SU-DHL-6 (cell line): ENCODE data around the gene MUC6.

Experiments used
- H2AFZ ChIP-seq: fragments of 200-600 bp; sonication (generic); 2 replicates; pipeline ENCODE4 v1.6.1; 2014; ENCODE audit warnings: low read depth, mild to moderate bottlenecking, moderate library complexity, mixed read lengths, antibody characterized with exemption, low read length; ENCODE audit not compliant: severe bottlenecking
- H3F3A ChIP-seq: fragments of 200-600 bp; shearing (Covaris generic); 2 replicates; pipeline ENCODE4 v1.6.0; 2016; ENCODE audit warnings: antibody characterized with exemption, mild to moderate bottlenecking; ENCODE audit not compliant: insufficient read depth
- H3K27ac ChIP-seq: fragments of 200-600 bp; sonication (generic); 2 replicates; pipeline ENCODE4 v1.5.1; 2016; ENCODE audit warnings: low read depth, mild to moderate bottlenecking, low read length, moderate library complexity, mixed read lengths
- H3K27me3 ChIP-seq: fragments of 200-600 bp; sonication (generic), shearing (Covaris generic); 2 replicates; pipeline ENCODE4 v1.6.0; 2014; ENCODE audit warnings: mild to moderate bottlenecking, low read length
- H3K36me3 ChIP-seq: fragments of 200-600 bp; sonication (generic); 2 replicates; pipeline ENCODE4 v1.6.1; 2014; ENCODE audit warnings: mild to moderate bottlenecking, low read length, mixed read lengths
- H3K4me2 ChIP-seq: fragments of 300-600, 200-600 bp; shearing (Covaris generic), sonication (generic); 2 replicates; pipeline ENCODE4 v1.6.0; 2014; ENCODE audit warnings: low read length, low read depth, mild to moderate bottlenecking; ENCODE audit not compliant: poor library complexity, severe bottlenecking
- H3K4me3 ChIP-seq: fragments of 200-600 bp; sonication (generic); 2 replicates; pipeline ENCODE4 v1.5.1; 2014; ENCODE audit warnings: antibody characterized with exemption, low read length, mild to moderate bottlenecking, mixed read lengths; ENCODE audit not compliant: insufficient read depth, poor library complexity, severe bottlenecking
- H3K79me2 ChIP-seq: fragments of 200-600 bp; sonication (generic); 2 replicates; pipeline ENCODE4 v1.6.1; 2014; ENCODE audit warnings: mild to moderate bottlenecking, low read length, moderate library complexity; ENCODE audit not compliant: insufficient read depth
- H3K9ac ChIP-seq: fragments of 200-600 bp; sonication (generic); 2 replicates; pipeline ENCODE4 v1.7.0; 2014; ENCODE audit warnings: mild to moderate bottlenecking, low read length
- H3K9me2 ChIP-seq: fragments of 200-600 bp; sonication (generic); replicated peaks from 2 replicates; pipeline ENCODE4 v1.6.1; 2014; ENCODE audit warnings: low read length; ENCODE audit not compliant: insufficient read depth
- H3K9me3 ChIP-seq: fragments of 200-600 bp; sonication (generic); 2 replicates; pipeline ENCODE4 v1.6.1; 2014; ENCODE audit warnings: low read length, mixed read lengths; ENCODE audit not compliant: insufficient read depth
- H4K20me1 ChIP-seq: fragments of 200-600 bp; sonication (generic); 2 replicates; pipeline ENCODE4 v1.6.1; 2014; ENCODE audit warnings: low read depth, mild to moderate bottlenecking, antibody characterized with exemption, low read length, moderate library complexity, mixed read lengths
- EZH2phosphoT487 ChIP-seq: fragments of 200-600 bp; sonication (generic), shearing (Covaris generic); conservative IDR thresholded peaks from 2 replicates; pipeline ENCODE4 v1.6.1; 2018; ENCODE audit warnings: mild to moderate bottlenecking, antibody characterized with exemption, low read length, moderate library complexity, mixed read lengths
- TF ChIP-seq, protein P1 (sequence below): fragments of 200-600 bp; sonication (generic); IDR thresholded peaks from one replicate; pipeline ENCODE4 v1.5.1; 2017; ENCODE audit warnings: antibody characterized with exemption, mild to moderate bottlenecking, low read length, moderate library complexity; ENCODE audit not compliant: insufficient read depth, poor library complexity, severe bottlenecking

MUC6 gene

GRCh38 chr11:1010551-1011319 lies 25.8 kb downstream of the MUC6 start:
- Histone ChIP-seq H3K4me3 (no peak overlapping the region), H3K79me2 (no peaks in the 10 kb centered on the region), H3K27me3 (no peaks in the 10 kb centered on the region), H2AFZ (no peak overlapping the region), H3K4me2 (no peak overlapping the region), H3K27ac (no peak overlapping the region), H4K20me1 (no peaks in the 10 kb centered on the region), H3F3A (no peaks in the 10 kb centered on the region), H3K36me3 (no peaks in the 10 kb centered on the region), H3K9me3 (no peaks in the 10 kb centered on the region), H3K9me2 (no peaks in the 10 kb centered on the region), H3K9ac (no peak overlapping the region)
- TF ChIP-seq, protein P1, sequence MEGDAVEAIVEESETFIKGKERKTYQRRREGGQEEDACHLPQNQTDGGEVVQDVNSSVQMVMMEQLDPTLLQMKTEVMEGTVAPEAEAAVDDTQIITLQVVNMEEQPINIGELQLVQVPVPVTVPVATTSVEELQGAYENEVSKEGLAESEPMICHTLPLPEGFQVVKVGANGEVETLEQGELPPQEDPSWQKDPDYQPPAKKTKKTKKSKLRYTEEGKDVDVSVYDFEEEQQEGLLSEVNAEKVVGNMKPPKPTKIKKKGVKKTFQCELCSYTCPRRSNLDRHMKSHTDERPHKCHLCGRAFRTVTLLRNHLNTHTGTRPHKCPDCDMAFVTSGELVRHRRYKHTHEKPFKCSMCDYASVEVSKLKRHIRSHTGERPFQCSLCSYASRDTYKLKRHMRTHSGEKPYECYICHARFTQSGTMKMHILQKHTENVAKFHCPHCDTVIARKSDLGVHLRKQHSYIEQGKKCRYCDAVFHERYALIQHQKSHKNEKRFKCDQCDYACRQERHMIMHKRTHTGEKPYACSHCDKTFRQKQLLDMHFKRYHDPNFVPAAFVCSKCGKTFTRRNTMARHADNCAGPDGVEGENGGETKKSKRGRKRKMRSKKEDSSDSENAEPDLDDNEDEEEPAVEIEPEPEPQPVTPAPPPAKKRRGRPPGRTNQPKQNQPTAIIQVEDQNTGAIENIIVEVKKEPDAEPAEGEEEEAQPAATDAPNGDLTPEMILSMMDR: no peak
- TF ChIP-seq EZH2phosphoT487: no peak

GRCh38 chr11:1009991-1010390 lies 26.5 kb downstream of the MUC6 start:
- Histone ChIP-seq H3K4me3 (no peak overlapping the region), H3K36me3 (no peaks in the 10 kb centered on the region), H3F3A (no peaks in the 10 kb centered on the region), H3K9ac (no peak overlapping the region), H2AFZ (no peak overlapping the region), H4K20me1 (no peaks in the 10 kb centered on the region), H3K27me3 (no peaks in the 10 kb centered on the region), H3K9me2 (no peaks in the 10 kb centered on the region), H3K4me2 (no peak overlapping the region), H3K27ac (no peak overlapping the region), H3K79me2 (no peaks in the 10 kb centered on the region), H3K9me3 (no peaks in the 10 kb centered on the region)
- TF ChIP-seq, protein P1: no peak

GRCh38 chr11:1009371-1009770 lies 27.1 kb downstream of the MUC6 start:
- Histone ChIP-seq H4K20me1 (no peaks in the 10 kb centered on the region), H2AFZ (no peak overlapping the region), H3K9ac (no peak overlapping the region), H3K27ac (no peak overlapping the region), H3K36me3 (no peaks in the 10 kb centered on the region), H3K27me3 (no peaks in the 10 kb centered on the region), H3K79me2 (no peaks in the 10 kb centered on the region), H3K9me3 (no peaks in the 10 kb centered on the region), H3K4me3 (no peak overlapping the region), H3K4me2 (no peak overlapping the region), H3K9me2 (no peaks in the 10 kb centered on the region), H3F3A (no peaks in the 10 kb centered on the region)
- TF ChIP-seq, protein P1: no peak
- TF ChIP-seq EZH2phosphoT487: no peak
